HEK293 (cell line): Measurements from ENCODE around the gene UGCG.

Experiments
- CTCF ChIA-PET: fragments of 350-600 bp; formaldehyde crosslinking; extraction: SDS; loops from one replicate; lab custom pipeline; 2021; ENCODE audit warnings: antibody characterized with exemption; lab: Yijun Ruan, JAX
- POLR2A ChIA-PET: fragments of 300-600 bp; formaldehyde crosslinking; extraction: SDS; loops from one replicate; lab custom pipeline; 2020; ENCODE audit warnings: antibody characterized with exemption, inconsistent platforms; lab: Yijun Ruan, JAX
- H3K27ac ChIP-seq: fragments of 200-500 bp; sonication (Bioruptor generic); 2 replicates; pipeline ENCODE4 v1.5.1; 2014; ENCODE audit warnings: low read depth, low read length, control low read depth, inconsistent platforms; ENCODE audit errors: extremely low read depth
- H3K36me3 ChIP-seq, 2 experiments: fragments of 200-500 bp in 1 of 2; sonication (Bioruptor generic) in 1 of 2; 1 replicate in 1 of 2; 2 replicates in 1 of 2; pipeline ENCODE4 v1.5.1; 2014 to 2017; ENCODE audit warnings: inconsistent platforms in 2 of 2, low read length in 2 of 2; ENCODE audit not compliant: control insufficient read depth in 2 of 2, insufficient read depth in 1 of 2
- H3K4me1 ChIP-seq: fragments of 200-500 bp; sonication (Bioruptor generic); 2 replicates; pipeline ENCODE4 v1.5.1; 2014; ENCODE audit warnings: mild to moderate bottlenecking, low read length, inconsistent platforms; ENCODE audit not compliant: control insufficient read depth, insufficient read depth
- H3K4me3 ChIP-seq: 2 replicates; pipeline ENCODE4 v1.5.1; 2011; ENCODE audit warnings: low read depth, mild to moderate bottlenecking, control low read depth, low read length, moderate library complexity
- H3K9me3 ChIP-seq: fragments of 200-500 bp; sonication (Bioruptor generic); 2 replicates; pipeline ENCODE4 v1.5.1; 2014; ENCODE audit warnings: low read depth, low read length, inconsistent platforms; ENCODE audit not compliant: control insufficient read depth, insufficient read depth
- ATF2 ChIP-seq: fragments of 450-650 bp; formaldehyde crosslinking; IDR thresholded peaks from 2 replicates; pipeline ENCODE4 v1.5.1; 2016; ENCODE audit warnings: missing biosample characterization, missing genetic modification characterization, low read depth
- BCL11B ChIP-seq: fragments of 450-650 bp; formaldehyde crosslinking; IDR thresholded peaks from 2 replicates; pipeline ENCODE4 v1.5.1; 2016; ENCODE audit warnings: low read depth, missing biosample characterization, missing genetic modification characterization
- GLIS1 ChIP-seq: fragments of 450-650 bp; formaldehyde crosslinking; IDR thresholded peaks from 2 replicates; pipeline ENCODE4 v1.5.1; 2016; ENCODE audit warnings: missing biosample characterization, missing genetic modification characterization
- PRDM6 ChIP-seq: fragments of 450-650 bp; formaldehyde crosslinking; IDR thresholded peaks from 2 replicates; pipeline ENCODE4 v1.5.1; 2017; ENCODE audit warnings: missing biosample characterization, missing genetic modification characterization
- REPIN1 ChIP-seq: fragments of 450-650 bp; formaldehyde crosslinking; IDR thresholded peaks from 2 replicates; pipeline ENCODE4 v1.5.1; 2017; ENCODE audit warnings: missing biosample characterization, missing genetic modification characterization, low read depth
- TRIM28 ChIP-seq: IDR thresholded peaks from 2 replicates; pipeline ENCODE4 v1.6.1; 2011; ENCODE audit warnings: low read length, control low read depth, borderline replicate concordance
- ZBTB8A ChIP-seq: fragments of 450-650 bp; formaldehyde crosslinking; IDR thresholded peaks from 2 replicates; pipeline ENCODE4 v1.5.1; 2016; ENCODE audit warnings: missing biosample characterization, missing genetic modification characterization
- ZNF121 ChIP-seq: fragments of 450-650 bp; formaldehyde crosslinking; IDR thresholded peaks from 2 replicates; pipeline ENCODE4 v1.5.1; 2016; ENCODE audit warnings: missing biosample characterization, missing genetic modification characterization
- ZNF157 ChIP-seq: fragments of 450-650 bp; formaldehyde crosslinking; IDR thresholded peaks from 2 replicates; pipeline ENCODE4 v1.5.1; 2016; ENCODE audit warnings: missing biosample characterization, missing genetic modification characterization
- ZNF248 ChIP-seq: fragments of 450-650 bp; formaldehyde crosslinking; IDR thresholded peaks from 2 replicates; pipeline ENCODE4 v1.5.1; 2017; ENCODE audit warnings: missing biosample characterization, missing genetic modification characterization
- ZNF26 ChIP-seq: fragments of 450-650 bp; formaldehyde crosslinking; IDR thresholded peaks from 2 replicates; pipeline ENCODE4 v1.5.1; 2016; ENCODE audit warnings: missing biosample characterization, missing genetic modification characterization
- ZNF416 ChIP-seq: fragments of 450-650 bp; formaldehyde crosslinking; IDR thresholded peaks from 2 replicates; pipeline ENCODE4 v1.5.1; 2016; ENCODE audit warnings: missing biosample characterization, missing genetic modification characterization
- ZNF548 ChIP-seq: fragments of 450-650 bp; formaldehyde crosslinking; IDR thresholded peaks from 2 replicates; pipeline ENCODE4 v1.5.1; 2016; ENCODE audit warnings: missing biosample characterization, missing genetic modification characterization
- ZNF561 ChIP-seq: fragments of 450-650 bp; IDR thresholded peaks from 2 replicates; pipeline ENCODE4 v1.5.1; 2018; ENCODE audit warnings: missing biosample characterization, missing genetic modification characterization, borderline replicate concordance
- ZNF571 ChIP-seq: fragments of 450-650 bp; formaldehyde crosslinking; IDR thresholded peaks from 2 replicates; pipeline ENCODE4 v1.5.0; 2017; ENCODE audit warnings: missing biosample characterization, missing genetic modification characterization
- ZNF600 ChIP-seq: fragments of 450-650 bp; formaldehyde crosslinking; IDR thresholded peaks from 2 replicates; pipeline ENCODE4 v1.5.1; 2016; ENCODE audit warnings: missing biosample characterization, missing genetic modification characterization
- ZNF658 ChIP-seq: fragments of 450-650 bp; formaldehyde crosslinking; IDR thresholded peaks from 2 replicates; pipeline ENCODE4; 2016; ENCODE audit warnings: missing biosample characterization, missing genetic modification characterization
- ZSCAN18 ChIP-seq: fragments of 450-650 bp; formaldehyde crosslinking; IDR thresholded peaks from 2 replicates; pipeline ENCODE4 v1.5.1; 2016; ENCODE audit warnings: missing biosample characterization, missing genetic modification characterization
- ZSCAN30 ChIP-seq: fragments of 450-650 bp; IDR thresholded peaks from 2 replicates; pipeline ENCODE4 v1.5.1; 2018; ENCODE audit warnings: missing biosample characterization, mild to moderate bottlenecking, missing genetic modification characterization, moderate library complexity

The UGCG gene

GRCh38 chr9:111967621-111968020 lies 71.0 kb downstream of the UGCG start:
- Histone ChIP-seq H3K9me3 (no peaks in the 10 kb centered on the region), H3K27ac (no peak overlapping the region), H3K4me1 (no peaks in the 10 kb centered on the region), H3K36me3 (no peaks in the 10 kb centered on the region), H3K4me3 (no peak overlapping the region)
- ChIA-PET POLR2A (interaction anchor here (0.7 kb wide), 1 partner anchor 78 kb away, joined by 3 read pairs; no protein-coding TSS in a partner anchor), CTCF (interaction anchor here (1.2 kb wide), 1 partner anchor 106 kb away, joined by 3 read pairs; no protein-coding TSS in a partner anchor)
- TF ChIP-seq ZBTB8A = no peak
- TF ChIP-seq ZNF121 (tag by site-specific recombination) = peak; percentile 87

- no peak overlapping the region for H3K4me3 ChIP-seq
- H3K9me3 ChIP-seq = no peaks in the 10 kb centered on the region
- no peaks in the 10 kb centered on the region for H3K36me3 ChIP-seq
- ChIA-PET CTCF (interaction anchor here (0.7 kb wide), 1 partner anchor 95 kb away, joined by 5 read pairs; no protein-coding TSS in a partner anchor), POLR2A (interaction anchor here (0.9 kb wide), 1 partner anchor 43 kb away, joined by 3 read pairs; no protein-coding TSS in a partner anchor)
- no peak for TF ChIP-seq ZSCAN30 (tag by site-specific recombination)
- no peak for TF ChIP-seq ZNF600 (tag by site-specific recombination)
- no peak for TF ChIP-seq ATF2
- TF ChIP-seq ZNF571 (tag by site-specific recombination) = no peak
- TF ChIP-seq REPIN1 (tag by site-specific recombination) = no peak
- no peak for TF ChIP-seq ZNF416 (tag by site-specific recombination)
- TF ChIP-seq ZNF26 = no peak
- no peak for TF ChIP-seq ZNF561 (tag by site-specific recombination)
- no peak for TF ChIP-seq ZNF157 (tag by site-specific recombination)
- TF ChIP-seq PRDM6 = no peak
- no peak for TF ChIP-seq ZNF248 (tag by site-specific recombination)
- TF ChIP-seq BCL11B (tag by site-specific recombination) = no peak
- TF ChIP-seq ZNF658 (tag by site-specific recombination) = no peak
- no peak for TF ChIP-seq ZSCAN18 (tag by site-specific recombination)
- TF ChIP-seq TRIM28 = no peak
- TF ChIP-seq ZNF548 = no peak
- no peak for TF ChIP-seq GLIS1 (tag by site-specific recombination)
- peaks cover 4% of the 10 kb centered on the region for H3K4me1 ChIP-seq
- H3K27ac ChIP-seq = no peak overlapping the region
Measured at GRCh38 chr9:111969061-111969460, 72.4 kb downstream of the UGCG start.
